Right lobe of liver (tissue), 4 donors: Measurements from ENCODE around the gene DHRSX.

Experiments used
- CTCF ChIP-seq, 4 donors: fragments of 200-600 bp in 3 of 4; fragments of 450-650 bp in 1 of 4; IDR thresholded peaks; one replicate each; pipeline versions ENCODE4 v1.5.1 to v1.8.0; 2016 to 2022; ENCODE audit warnings: antibody characterized with exemption in 4 of 4, mild to moderate bottlenecking in 2 of 4
- POLR2A ChIP-seq: fragments of 450-650 bp; IDR thresholded peaks from one replicate; pipeline ENCODE4 v1.6.1; 2017; ENCODE audit warnings: antibody characterized with exemption, mild to moderate bottlenecking
- donor health status: DM: no; HTN: no; CAD: no.
- donor health status: DM: no; HTN: no; CAD: no.
- donor health status: DM: no; HTN: yes; CAD: no.

- TF ChIP-seq CTCF (IDR thresholded peaks at IDR 0.05) (no peak), POLR2A (no peak)
These were observed 98.5 kb downstream of the DHRSX start for GRCh38 chrX:2402361-2402690.
